CD4-positive, alpha-beta T cell treated with Interleukin-6 for 4 hours (primary cell): ENCODE measurements around the gene MAPK11.
A peak's percentile ranks its signal among the peaks of the same experiment; 100 is the strongest.

Experiments used
- DNase-seq: peaks from one replicate; pipeline ENCODE4 v3.0.0-alpha.2; 2020; ENCODE audit warnings: mixed read lengths

MAPK11 gene

GRCh38 chr22:50269970-50270665, at the start of gene MAPK11:
TSS of gene MAPK11 (minus strand) at chr22:50270380. CDS start at chr22:50270292, 88 bp downstream.
- peak; percentile 85 for DNase-seq

DNA sequence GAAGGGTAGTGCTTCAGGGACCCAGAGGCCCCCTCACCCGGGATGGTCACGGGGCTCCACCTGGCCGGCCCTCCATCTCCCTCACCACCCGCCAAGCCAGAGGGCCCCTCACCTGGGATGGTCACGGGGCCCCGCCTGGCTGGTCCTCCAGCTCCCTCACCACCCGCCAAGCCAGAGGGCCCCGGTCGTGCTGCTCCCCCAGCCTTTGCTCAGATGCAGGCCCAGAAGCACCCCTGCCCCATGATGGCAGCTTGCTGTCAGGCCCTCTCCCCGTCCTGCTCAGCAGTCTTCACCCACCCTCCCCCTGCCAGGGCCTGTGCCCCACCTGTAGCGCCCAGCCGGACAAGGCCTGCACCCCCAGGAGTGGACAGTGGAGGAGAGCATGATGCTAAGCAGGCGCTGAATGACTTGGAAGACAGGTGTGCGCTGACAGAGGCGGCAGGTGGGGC, 49.3 kb upstream of the MAPK11 start:
- DNase-seq = no peak

DNA sequence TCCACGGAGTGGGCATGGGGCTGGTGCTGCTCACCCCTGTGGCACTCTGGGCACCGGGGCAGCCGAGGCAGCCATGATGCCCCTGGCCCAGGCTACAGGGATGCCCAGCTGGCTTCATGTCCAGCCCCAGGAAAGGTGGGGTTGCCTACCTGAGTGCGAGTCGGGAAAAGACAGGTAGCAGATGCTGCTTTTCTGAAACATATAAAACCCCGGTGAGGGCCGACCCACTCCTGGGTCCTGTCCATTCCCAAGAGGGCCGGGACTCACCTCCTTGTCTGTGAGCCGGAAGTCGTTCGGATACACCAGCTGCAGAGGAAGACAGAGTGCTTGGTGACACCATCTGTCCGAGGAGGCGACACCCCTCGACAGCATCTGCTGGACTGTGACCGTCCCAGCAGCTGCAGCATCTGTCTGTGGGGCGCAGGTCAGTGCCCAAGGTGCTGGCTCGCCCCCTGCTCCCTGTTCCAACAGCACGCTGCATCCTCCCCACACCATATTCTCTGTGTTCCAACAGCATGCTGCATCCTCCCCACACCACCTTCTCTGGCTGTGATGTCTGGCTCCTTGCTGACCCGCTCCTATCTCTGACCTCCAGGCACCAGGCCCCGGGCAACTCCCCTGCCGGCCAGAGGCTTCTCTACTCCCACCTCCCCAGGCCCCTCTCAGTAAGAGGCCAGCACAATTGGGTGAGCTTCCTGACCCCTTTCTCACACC, 48.7 kb upstream of the MAPK11 start:
- DNase-seq = no peak

GRCh38 chr22:50318356-50318697, 48.1 kb upstream of the MAPK11 start:
- no peak for DNase-seq

GRCh38 chr22:50317674-50318073, 47.5 kb upstream of the MAPK11 start:
- DNase-seq = no peak

GRCh38 chr22:50317178-50317577, 47.0 kb upstream of the MAPK11 start:
- no peak for DNase-seq

GRCh38 chr22:50316114-50317065, 46.2 kb upstream of the MAPK11 start:
- DNase-seq = no peak

- no peak for DNase-seq
These were observed 45.3 kb upstream of the MAPK11 start for GRCh38 chr22:50315289-50316113.

GRCh38 chr22:50314455-50315288, 44.5 kb upstream of the MAPK11 start:
- DNase-seq = peak; percentile 86

DNA sequence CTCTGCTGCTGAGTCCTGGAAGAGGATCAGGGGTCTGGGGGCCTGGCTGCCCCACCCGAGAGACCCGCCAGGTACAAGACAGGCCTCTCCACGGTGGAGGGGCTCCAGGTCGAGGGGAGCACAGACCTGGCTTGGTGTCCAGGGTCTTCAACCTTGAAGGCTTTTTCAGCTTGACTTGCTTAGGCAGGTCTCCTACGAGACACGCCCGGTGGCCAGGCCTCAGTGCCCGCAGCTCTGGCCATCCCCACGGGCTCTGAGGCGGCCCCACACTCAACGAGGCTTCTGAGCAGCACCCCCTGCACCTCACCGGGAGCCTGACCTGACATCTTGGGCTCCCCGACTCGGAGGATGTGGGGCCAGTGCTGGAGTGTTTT, 43.9 kb upstream of the MAPK11 start:
- no peak for DNase-seq

DNA sequence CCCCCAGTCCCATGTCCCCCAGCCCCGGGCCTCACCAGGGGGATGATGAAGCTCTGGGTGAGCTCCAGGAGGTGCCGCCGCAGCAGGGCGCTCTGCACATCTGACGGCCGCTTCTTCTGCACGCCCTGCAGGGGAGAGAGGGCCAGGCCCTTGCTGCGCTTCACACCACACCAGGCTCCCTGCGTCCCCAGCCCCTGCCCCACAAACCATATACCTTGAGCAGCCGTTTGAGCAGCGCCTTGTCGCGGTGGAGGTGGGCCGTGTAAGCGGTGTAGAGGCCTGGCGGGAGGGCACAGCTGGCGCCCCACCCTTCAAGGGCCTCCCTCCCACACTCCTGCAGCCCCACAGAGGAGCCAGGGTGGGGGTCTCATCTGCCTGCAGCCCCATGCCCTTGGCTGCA, 43.4 kb upstream of the MAPK11 start:
- DNase-seq = no peak

- no peak for DNase-seq
These were observed 42.8 kb upstream of the MAPK11 start for GRCh38 chr22:50313021-50313420.

DNA sequence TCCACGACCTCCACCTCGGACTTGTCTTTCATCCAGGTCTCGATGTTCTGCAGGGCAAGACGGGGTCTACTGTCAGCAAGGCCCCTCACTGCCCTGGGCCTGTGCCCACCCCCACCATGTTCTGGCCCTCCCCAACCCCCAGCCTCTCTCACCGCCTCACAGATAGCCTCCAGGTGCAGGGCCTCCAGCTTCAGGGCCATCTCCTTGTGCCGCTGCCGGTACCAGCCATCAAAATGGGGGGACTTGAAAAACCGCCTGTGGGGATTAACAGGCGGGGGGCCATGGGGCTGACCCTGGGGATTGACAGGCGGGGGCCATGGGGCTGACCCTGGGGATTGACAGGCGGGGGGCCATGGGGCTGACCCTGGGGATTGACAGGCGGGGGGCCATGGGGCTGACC, 42.2 kb upstream of the MAPK11 start:
- no peak for DNase-seq

GRCh38 chr22:50311606-50312351, 41.6 kb upstream of the MAPK11 start:
- no peak for DNase-seq

GRCh38 chr22:50310949-50311444, 40.8 kb upstream of the MAPK11 start:
- no peak for DNase-seq

DNA sequence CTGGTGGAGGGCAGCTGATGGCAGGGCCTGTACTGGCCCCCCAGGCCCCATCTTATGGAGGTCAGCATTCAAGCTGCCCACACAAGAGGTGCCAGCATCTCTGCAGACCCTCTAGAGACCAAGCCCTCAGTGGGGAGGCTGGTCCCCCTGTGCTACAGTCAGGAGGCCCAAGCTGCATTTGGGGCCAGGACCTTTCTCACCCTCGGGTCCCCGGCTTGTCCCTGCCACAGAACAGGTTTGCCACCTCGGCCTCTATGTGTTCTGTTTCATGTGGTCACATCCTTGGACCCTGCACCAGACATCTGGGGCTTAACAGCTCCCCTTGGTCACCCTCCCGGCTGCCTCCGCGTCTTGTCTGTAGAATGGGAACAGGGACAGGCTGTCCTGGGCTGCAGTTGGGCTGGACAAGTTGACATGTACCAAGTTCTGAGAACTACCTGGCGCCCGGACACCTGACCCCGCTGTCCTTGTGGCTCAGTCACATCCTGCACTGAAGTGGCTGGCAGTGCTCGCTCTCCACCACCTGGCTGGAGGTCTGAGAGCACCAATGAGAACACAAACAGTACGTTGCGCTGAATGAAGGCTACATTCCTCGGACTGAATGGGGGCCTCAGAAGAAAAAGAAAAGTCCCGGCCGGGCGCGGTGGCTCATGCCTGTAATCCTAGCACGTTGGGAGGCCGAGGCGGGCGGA, 40.0 kb upstream of the MAPK11 start:
- DNase-seq = no peak

DNA sequence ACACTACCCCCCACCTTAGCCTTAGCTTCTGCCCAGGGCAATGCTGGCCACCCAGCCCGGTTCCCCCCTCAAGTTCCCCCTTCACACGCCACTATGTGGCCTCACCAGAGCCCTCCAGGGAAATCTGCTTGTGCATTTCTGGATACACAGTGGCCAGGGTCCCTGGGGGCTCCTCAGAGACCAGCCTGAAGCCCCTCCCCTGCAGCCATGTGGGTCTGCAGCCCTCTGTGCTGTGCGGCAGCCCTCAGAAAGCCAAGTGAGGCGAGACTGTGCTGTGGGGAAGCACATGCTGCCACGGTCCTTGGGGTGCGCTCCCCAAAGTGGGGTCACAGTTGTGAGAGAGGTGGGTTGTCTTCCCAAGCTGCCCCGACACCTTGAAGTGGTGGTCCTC, 39.4 kb upstream of the MAPK11 start:
- DNase-seq = no peak

GRCh38 chr22:50308986-50309600, 38.9 kb upstream of the MAPK11 start:
- no peak for DNase-seq

DNA sequence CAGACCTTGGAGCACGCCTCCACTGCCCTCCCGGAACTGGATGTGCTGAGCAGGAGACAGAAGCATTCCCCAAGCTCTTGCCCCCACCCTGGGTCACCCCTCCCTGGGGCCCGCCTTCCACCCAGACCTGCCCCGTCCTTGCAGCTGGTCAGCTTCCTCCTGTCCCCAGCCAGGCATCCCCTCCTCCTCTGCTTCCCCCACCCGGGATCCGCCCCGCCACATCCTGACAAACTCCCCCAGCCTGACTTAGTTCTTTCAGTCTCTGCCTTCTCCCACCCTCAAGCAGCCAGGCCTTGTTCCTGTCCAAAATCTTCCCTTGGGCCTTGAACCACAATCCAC, 38.4 kb upstream of the MAPK11 start:
- DNase-seq = no peak
